ENCODE results near the gene PRKCH.

DNA sequence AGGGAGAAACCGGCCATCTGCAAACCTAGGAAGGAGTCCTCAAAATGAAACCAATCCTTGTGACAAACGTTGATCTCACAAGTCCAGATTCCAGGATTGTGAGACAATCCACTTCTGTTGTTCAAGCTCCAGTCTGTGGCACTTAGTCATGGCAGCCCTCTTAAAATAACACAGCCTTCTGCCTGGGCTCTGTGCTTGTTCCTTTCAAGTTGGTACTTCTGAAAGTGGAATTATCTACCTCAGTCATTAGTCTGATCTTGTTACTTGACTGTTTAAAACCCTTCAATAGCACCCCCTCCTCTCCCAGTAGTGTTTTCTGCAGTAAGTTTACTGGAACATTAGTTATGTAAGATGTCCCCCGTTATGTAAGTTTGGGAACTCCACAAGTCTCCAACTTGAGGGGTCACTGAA is 263.0 kb downstream of the PRKCH start:
- TF ChIP-seq CTCF (IDR thresholded peaks at IDR 0.05) (no peak), POLR2A (IDR thresholded peaks at IDR 0.05) (no peak)
